ENCODE data around the gene SPAG9.
"Not testable (repeated sequence)": the region's sequence is repeated elsewhere in the genome, so short reads cannot be mapped to it uniquely, and the experiment has no call there.

SPAG9 gene

GRCh38 chr17:51088287-51088686 lies 32.4 kb downstream of the SPAG9 start:
- DNase-seq (ENCODE audit: low spot score), result no peak

GRCh38 chr17:51087072-51087757 lies 33.5 kb downstream of the SPAG9 start:
- no peak for DNase-seq (ENCODE audit: low spot score)

GRCh38 chr17:51085150-51085805 lies 35.4 kb downstream of the SPAG9 start:
- DNase-seq (ENCODE audit: low spot score), result no peak

GRCh38 chr17:51083981-51084380 lies 36.7 kb downstream of the SPAG9 start:
- no peak for DNase-seq (ENCODE audit: low spot score)

- DNase-seq (ENCODE audit: low spot score), result not testable (repeated sequence)
These were observed 37.3 kb downstream of the SPAG9 start for GRCh38 chr17:51083364-51083763.

- DNase-seq (ENCODE audit: low spot score), result no peak
These were observed 41.6 kb downstream of the SPAG9 start for GRCh38 chr17:51079049-51079448.

GRCh38 chr17:51078009-51078592 lies 42.6 kb downstream of the SPAG9 start:
- no peak for DNase-seq (ENCODE audit: low spot score)

GRCh38 chr17:51076821-51077220 lies 43.8 kb downstream of the SPAG9 start:
- no peak for DNase-seq (ENCODE audit: low spot score)

- no peak for DNase-seq (ENCODE audit: low spot score)
These were observed 49.1 kb downstream of the SPAG9 start for GRCh38 chr17:51071556-51071955.

- DNase-seq (ENCODE audit: low spot score), result no peak
These were observed 55.2 kb downstream of the SPAG9 start for GRCh38 chr17:51065466-51065865.

- DNase-seq (ENCODE audit: low spot score), result no peak
These were observed 56.5 kb downstream of the SPAG9 start for GRCh38 chr17:51064061-51064735.

- DNase-seq (ENCODE audit: low spot score), result no peak
These were observed 60.3 kb downstream of the SPAG9 start for GRCh38 chr17:51060396-51060795.

- DNase-seq (ENCODE audit: low spot score), result no peak
These were observed 60.9 kb downstream of the SPAG9 start for GRCh38 chr17:51059781-51060180.

GRCh38 chr17:51057534-51057933 lies 63.1 kb downstream of the SPAG9 start:
- DNase-seq (ENCODE audit: low spot score), result no peak

GRCh38 chr17:51056813-51057510 lies 63.7 kb downstream of the SPAG9 start:
- DNase-seq (ENCODE audit: low spot score), result peak; percentile 67

- no peak for DNase-seq (ENCODE audit: low spot score)
These were observed 65.9 kb downstream of the SPAG9 start for GRCh38 chr17:51054748-51055147.

- no peak for DNase-seq (ENCODE audit: low spot score)
These were observed 68.4 kb downstream of the SPAG9 start for GRCh38 chr17:51052235-51052634.

- DNase-seq (ENCODE audit: low spot score), result no peak
These were observed 70.2 kb downstream of the SPAG9 start for GRCh38 chr17:51050291-51051033.

GRCh38 chr17:51046514-51047384 lies 73.9 kb downstream of the SPAG9 start:
- peak; percentile 81 for DNase-seq (ENCODE audit: low spot score)

GRCh38 chr17:51046046-51046445 lies 74.6 kb downstream of the SPAG9 start:
- no peak for DNase-seq (ENCODE audit: low spot score)

GRCh38 chr17:51045621-51046020 lies 75.0 kb downstream of the SPAG9 start:
- DNase-seq (ENCODE audit: low spot score), result no peak
